Hematopoietic multipotent progenitor cell treated with erythropoietin and hydrocortisone succinate and interleukin-3 and kit ligand, for 17 days (in vitro differentiated cells): ENCODE results near the gene THYN1.
"Not testable (repeated sequence)": the region's sequence is repeated elsewhere in the genome, so short reads cannot be mapped to it uniquely, and the experiment has no call there.

Experiments
- DNase-seq: peaks from one replicate; pipeline ENCODE4 v3.0.0-alpha.2; 2015; ENCODE audit warnings: low spot score

Gene THYN1

DNA sequence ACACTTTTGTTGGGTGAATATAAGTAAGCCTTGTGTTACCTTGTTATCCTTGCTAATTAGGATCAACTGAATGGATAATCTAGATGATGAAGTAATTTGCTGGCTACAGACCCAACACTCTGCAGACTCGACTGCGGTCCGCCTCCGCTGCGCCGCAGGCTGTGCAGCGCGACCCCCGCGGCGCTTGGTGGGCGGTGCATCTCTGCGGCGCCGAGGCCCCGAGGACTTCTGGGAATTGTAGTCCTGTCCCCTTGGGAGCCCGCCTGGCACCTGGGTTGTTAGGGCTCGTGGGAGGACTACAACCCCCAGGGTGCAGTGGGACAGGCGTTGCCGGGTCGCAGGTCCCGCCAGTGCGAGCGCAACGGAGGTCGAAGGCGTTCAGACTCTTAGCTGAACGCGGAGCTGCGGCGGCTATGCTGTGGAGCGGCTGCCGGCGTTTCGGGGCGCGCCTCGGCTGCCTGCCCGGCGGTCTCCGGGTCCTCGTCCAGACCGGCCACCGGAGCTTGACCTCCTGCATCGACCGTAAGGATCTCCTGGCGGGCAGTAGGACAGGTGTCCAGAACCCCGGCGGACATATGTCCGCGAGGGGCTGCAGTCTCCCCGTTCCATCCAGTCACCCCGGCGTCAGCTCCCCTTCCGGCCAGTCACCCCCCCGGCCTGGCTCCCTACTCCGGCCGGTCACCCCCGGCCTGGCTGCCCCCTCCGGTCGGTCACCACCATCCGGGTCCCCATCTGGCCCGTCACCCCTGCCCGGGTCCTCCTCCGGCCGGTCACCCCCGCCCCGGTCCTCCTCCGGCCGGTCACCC lies at the start of gene THYN1, which contains the start of gene ACAD8:
THYN1 (minus strand) TSS at position 165 of the 806 bp plus-strand sequence. CDS start 470 bp downstream, outside the sequence.
ACAD8 (plus strand) TSS at position 381 of the 806 bp plus-strand sequence; CDS start at position 414, 33 bp downstream.
- peak; percentile 91 for DNase-seq

DNA sequence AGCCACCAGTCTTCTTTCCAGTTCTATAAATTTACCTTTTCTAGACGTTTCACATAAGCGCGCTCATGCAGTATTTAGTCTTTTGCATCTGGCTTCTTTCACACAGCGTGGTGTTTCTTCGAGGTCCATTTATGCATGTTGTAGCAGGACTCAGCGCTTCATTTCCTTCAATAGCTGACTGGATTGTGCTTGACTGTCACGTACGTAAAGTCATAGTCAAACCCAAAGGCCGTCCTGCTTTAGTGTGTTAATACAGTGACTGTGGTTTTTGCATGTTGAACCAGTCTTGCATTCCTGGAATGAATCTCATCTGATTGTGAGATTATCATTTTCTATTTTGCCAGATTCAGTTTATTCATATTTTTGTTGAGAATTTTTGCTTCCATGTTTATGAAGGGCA lies 41.5 kb upstream of the THYN1 start:
- DNase-seq, result no peak

GRCh38 chr11:134293119-134294113 lies 40.3 kb upstream of the THYN1 start:
- no peak for DNase-seq

DNA sequence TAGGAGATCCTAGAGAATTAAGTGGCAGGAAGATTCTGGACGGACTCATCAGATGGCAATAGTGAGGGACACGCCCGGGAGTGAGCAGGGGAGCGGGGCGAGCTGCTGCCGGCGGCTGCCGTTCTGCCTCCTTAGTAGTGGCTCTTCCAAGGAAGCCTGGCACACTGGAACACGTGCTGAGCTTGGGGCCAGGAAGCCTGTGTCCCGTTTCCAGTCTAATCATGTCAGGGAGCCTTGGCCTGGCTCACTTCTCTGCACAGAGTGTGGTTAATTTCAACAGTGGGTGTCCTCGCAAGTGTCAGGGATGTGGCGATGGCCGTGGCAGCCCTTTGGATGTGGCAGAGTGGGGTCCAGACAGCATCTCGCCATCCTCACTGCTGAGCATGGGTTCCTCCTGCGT lies 39.5 kb upstream of the THYN1 start:
- DNase-seq, result no peak

GRCh38 chr11:134291196-134291595 lies 38.0 kb upstream of the THYN1 start:
- no peak for DNase-seq

DNA sequence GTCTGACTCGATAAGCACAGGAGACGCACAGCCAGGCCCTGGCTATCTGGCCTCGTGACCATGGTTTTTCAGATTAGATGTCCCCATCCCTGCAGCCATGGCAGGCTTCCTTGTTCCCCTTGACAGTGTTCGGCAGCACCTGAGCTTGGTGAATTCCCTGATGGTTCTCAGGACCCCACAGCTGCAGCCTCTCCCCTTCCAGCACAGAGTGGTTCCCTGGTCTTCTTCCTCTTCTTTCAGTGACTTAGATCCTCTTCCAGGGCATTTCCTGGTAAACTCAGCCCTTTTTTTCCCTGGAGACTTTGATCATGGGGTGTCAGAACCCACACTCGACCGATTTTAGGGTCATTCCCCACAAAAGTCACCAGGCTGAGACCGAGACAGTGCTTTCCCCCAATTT lies 37.5 kb upstream of the THYN1 start:
- no peak for DNase-seq

DNA sequence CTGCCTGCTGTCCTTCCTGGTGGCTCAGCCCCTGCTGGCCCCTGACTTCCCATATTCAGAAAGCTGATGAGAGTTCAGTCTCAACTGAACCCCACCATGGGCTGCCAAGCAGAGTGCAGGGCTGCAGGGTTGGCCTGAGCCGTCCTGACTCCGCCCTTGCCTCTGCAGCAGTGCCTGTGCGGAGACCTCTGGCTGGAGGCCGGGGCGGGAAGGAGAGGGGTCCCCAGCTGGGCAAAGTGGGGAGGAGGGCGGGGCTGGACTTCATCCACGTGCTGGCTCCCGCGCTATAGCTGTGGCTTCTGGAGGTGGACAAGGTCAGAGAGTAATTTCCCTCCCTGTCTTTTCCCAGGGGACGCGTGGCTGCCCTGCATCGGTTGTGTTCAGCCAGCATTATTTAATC lies 36.6 kb upstream of the THYN1 start:
- no peak for DNase-seq

- no peak for DNase-seq
Observed at GRCh38 chr11:134289167-134289566, 36.0 kb upstream of the THYN1 start.

- DNase-seq, result no peak
Observed at GRCh38 chr11:134288486-134288885, 35.3 kb upstream of the THYN1 start.

- DNase-seq, result no peak
Observed at GRCh38 chr11:134287561-134287960, 34.4 kb upstream of the THYN1 start.

GRCh38 chr11:134284349-134284748 lies 31.2 kb upstream of the THYN1 start:
- DNase-seq, result not testable (repeated sequence)

DNA sequence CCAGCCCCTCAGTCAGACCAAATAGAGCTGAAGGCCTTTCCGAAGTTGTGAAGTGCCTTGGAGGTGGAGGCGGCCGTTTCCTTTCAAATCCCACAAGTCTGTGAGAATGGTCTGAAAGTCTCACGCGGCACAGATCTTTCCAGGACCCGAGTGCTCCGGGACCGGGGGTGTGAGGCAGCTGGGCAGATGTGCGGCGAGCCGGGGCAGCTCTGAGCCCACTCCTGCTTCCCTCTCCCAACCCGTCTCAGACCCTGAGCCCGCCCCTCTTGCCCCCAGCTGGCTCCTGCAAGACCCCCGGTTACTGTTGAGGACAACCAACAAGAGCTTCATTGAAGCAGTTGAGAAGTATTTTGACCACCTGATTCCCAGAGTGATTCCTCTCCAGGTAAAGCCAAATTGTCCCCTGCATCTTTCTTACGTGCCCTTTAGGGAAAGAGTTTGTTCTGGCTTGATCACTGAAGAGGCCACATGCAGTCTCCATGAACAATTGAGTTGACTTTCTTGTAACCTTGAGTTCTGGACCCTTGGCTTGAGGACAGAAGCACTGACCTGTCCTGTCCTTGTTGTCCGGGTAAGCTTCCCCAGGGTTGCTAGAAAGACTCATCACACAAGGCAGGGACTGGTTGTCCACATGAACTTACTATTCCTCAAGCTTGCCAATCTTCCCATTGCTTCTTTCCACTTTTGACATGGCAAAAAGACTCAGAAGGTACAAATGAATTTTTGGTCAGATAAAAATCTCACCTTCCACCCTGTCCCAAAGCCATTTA lies 30.5 kb upstream of the THYN1 start:
- DNase-seq, result no peak

DNA sequence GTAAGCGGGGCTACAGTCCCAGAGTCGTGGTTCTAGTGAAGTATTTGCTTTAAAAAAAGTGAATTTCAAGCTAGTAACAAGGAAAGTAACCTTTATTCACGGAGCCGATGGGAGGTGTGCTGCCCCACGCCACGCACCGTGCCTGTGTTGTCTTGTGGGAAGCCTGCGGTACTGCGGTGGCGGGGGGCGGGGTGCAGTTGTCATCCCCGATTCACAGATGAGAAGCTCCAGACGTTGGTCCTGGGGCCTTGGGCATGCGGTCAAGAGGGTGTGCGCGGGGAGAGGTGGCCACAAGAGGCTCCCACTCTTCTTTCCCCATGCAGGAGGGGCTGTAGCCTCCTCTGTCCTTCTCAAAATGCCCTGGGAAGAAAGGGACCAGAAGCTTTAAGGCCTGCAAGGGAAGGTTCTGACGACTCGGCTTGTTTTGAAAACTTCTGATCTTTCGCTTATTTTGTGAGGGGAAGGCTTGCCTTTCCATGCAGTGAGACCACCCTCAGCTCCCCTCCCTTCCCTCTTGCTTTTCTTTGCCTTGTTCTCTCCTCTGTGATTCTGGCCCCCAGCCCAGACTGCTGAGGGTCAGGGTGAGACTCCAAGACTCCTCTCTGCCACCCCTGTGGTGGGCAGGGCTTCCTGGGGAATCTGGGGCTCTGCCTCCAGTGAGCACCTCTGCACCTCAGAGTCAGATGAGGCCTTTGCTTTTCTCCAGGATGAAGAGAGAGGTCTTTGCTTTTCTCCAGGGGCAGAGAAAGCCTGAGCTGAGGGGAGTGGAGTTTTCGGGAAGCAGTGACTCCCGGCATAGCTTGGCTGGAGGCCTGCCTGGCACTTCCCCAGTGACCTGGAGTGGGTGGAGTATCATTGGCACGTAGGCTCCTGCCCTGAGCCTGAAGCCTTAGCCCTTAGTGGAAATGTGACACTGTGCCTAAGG lies 29.2 kb upstream of the THYN1 start:
- DNase-seq, result no peak

GRCh38 chr11:134281635-134282034 lies 28.5 kb upstream of the THYN1 start:
- not testable (repeated sequence) for DNase-seq

- no peak for DNase-seq
Observed at GRCh38 chr11:134278356-134278755, 25.2 kb upstream of the THYN1 start.

GRCh38 chr11:134277183-134278001 lies 24.2 kb upstream of the THYN1 start:
- no peak for DNase-seq

DNA sequence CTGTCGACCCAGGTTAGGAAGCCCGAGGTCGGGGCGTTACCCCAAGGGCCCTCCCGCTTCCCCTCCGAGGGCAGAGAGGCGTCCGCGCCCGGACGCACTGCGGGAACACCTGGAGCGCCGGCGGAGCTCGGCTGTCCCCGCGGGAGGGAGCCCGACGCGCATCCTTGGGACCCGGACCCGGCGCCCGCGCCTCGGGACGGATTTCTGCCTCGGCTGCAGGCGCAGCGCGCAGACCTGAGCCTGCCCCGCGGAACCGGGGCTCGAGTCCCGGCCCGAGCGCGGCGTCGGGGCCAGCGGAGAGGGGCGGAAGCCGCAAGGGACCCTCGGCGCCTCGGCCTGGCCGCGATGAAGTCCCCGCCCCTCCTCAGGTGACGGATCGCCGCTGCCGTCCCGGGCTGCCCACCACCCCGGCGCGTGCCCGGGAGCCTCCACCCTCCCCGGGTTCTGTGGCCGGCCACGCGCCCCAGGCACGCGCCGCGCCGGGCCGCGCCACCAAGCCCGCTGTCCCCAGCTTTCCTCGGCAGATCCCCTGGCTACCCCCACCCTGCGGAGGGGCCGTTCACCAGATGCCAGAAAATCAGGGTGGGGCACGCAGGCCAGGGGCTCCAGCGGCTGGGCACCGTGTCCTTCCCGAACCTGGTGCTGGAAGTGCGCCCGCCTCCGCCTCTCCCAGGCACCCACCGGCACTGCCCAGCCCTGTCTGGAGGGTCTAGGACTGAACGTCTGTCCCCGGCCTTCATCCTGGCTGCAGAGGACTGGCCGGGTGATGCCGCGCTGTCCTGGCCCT lies 23.4 kb upstream of the THYN1 start:
- DNase-seq, result no peak

DNA sequence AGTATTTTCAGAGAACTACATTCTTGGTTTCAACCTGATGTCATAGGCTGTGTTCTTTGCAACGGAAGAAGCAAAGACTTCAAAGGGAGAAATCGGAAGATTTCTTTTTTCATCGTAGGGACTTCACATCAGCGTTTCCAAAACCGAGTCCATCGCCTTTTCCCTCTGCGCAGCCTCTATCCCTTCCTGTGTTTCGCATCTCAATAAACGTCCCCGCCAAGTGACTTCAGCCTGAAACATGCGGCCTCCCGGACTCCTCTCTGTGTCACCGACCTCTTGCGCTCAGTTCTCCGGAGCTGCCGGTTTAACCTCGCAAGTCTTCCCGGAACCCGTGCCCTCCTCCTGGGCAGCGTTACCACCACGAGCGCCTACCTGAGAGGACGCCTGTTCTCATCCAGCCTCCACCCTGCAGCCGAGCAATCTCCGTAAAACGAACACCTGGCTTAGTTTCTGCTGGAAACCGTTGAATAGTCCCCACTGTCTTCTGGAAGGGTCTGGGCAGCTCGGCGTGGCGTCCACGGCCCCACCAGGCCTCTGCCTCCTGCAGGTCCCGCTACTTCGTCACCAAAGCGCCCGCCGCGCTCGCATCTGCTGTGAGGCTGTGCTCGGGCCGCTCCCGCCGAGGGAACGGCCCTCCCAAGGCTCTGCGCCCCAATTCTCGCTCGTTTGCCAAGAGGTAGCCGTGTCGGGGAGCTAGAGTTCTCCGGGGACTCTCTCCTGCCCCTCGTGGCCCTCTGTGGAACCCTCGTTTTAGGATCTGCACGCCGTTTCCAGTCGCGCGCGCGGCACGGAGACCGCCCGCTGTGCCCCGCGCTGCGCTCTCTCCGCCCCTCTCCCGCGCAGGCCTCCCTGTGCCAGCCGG lies 22.6 kb upstream of the THYN1 start, which contains the start of gene GLB1L3:
GLB1L3 (plus strand) TSS at position 846 of the 862 bp plus-strand sequence. CDS start 362 bp downstream, outside the sequence.
- no peak for DNase-seq
